Glomerular endothelial cell (primary cell): ENCODE data around the gene TXNDC2. TPM values are rescaled to one million over a fixed set of nuclear protein-coding genes. Genes with fewer than 3 reads are reported as not detected.
"Not testable (repeated sequence)": the region's sequence is repeated elsewhere in the genome, so short reads cannot be mapped to it uniquely, and the experiment has no call there.

Experiments
- DNase-seq: peaks from one replicate; pipeline ENCODE4 v3.0.0-alpha.2; 2011; ENCODE audit warnings: low read depth, low spot score; ENCODE audit errors: extremely low read depth
- total RNA-seq: library from RNA; depleted of rRNA; stranded (reverse); fragments of >200 nt; gene quantifications from 2 replicates; pipeline ENCODE4 v1.2.3, GENCODE V29; 2015

The TXNDC2 gene
- total RNA-seq, result not detected in 2 replicates

DNA sequence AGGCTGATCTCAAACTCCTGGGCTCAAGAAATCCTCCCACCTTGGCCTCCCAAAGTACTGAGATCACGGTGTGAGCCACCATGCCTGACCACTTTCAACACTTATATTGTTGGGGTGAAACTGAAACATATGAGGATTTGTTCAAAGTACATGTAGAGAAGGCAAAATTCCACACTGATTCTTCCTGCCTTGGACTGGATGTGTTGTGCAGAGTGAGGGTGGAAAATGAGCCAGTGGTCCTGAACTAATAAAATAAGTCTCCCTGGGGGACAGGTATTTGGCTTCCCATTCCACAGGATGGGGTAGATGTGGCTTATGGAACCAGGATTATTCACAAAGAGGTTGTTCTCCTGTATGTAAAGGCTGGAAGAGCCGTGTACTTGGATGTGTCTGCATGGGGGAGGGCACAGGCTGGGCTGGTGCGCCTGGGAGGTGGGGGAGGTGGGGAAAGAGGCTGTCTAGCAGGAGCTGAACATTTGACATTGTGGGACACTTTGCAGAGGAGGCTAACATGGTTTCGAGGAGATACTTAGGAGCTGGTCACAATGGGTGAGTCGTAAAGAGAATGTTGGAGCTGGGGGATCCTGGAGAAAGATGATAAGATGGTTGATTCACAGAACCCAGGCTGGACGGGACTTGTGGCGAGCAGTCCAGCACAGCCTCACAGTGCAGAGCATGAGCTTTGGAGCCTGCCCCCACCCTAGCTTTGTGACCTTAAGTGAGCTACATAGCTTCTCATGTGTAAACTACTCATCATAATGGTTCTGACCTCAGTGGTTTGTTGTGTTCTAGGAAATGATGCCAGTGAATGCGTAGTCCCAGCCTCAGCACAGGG is at the start of gene TXNDC2:
TSS of gene TXNDC2 (plus strand) at position 804 of the 835 bp plus-strand sequence. CDS start 708 bp downstream, outside the sequence.
- no peak for DNase-seq

DNA sequence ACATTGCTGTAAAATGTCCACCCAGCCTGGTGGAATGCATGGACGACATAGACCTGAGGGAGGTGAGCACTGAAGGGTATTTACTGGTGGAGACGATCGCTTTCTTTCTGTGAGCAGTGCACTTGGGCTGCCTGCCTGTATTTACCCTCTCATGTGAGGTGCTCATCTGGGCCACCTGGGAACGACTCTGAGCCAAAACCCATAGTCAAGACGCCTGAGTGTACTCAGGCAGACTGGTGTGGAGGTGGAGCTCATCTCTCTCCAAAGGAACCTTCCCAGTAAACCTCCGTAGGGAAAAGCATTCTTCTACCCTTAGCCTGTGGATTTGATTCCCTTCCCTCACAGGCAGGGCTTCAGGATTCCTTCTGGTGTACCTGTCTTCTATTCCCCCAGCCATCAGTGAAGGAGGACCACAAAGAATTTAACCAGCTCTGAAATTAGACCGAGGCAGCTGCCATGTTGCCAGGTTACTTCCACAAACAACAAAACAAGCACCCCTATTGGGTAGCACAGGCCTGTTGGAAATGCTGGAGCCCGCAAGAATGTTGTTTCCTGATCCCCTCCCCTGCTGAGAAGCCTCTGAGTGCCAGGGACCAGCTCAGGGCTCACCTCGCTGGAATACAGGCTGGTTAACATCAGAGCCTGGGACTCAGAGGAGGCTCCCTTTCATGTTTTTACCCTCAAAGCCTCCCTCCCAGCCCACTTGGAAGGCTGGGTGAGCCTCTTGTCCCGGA is 47.5 kb upstream of the TXNDC2 start:
- DNase-seq, result no peak

DNA sequence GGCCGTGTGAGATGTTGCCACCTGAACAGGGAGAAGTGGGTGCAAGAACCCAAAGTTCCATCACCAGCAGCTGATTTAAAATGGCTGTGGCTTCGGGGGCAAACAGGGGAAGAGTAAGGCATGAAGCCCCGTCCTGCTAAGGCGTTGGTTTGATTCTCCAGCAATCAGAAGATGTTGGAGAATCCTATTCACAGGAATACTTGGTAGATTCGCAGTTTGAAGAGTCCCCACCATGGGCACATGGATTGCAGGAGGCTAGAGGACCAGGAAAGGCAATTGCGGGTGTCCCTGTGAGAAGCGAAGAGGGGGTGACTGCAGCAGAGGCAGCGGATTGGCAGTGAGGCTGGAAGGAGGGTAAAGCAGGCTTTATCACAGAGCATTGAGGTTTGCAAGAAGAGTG is 46.6 kb upstream of the TXNDC2 start:
- DNase-seq, result no peak

DNA sequence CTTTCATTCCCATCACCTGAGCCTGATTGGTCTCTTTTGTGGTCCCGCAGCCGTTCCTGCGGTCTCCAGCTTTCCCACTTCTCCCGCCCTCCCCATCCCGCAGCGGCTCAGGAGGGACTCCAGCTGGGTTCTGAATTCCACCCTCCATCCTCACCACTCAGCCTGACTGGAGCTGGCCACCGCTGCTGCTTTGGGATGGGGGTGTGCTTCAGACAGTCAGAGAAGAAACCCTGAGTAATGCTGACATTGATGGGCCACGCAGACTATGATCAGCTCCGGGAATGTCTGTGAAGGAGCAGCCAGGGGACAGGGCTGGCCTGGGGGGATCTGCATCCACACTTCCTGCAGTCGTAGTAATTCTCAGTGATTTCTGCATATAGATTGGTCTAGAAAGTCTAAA is 45.9 kb upstream of the TXNDC2 start:
- no peak for DNase-seq

DNA sequence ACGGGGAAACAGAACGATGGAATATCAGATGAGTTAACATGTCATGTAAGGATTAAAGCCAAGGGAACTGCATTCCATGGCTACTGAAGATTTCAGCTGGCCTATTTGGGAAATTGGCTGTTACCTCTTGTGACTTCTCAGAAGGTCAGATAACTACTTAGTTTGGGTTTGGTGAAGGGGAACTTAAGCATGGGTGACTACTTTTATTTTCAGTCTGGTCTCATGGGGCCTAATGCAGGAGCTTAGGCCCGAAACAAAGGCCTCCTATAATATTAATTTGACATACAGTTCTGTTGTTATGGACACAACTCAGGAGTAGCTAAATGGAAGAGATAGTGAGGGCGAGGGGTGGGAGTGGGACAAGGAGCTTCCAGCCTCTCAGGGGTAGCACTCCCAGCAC is 44.0 kb upstream of the TXNDC2 start:
- no peak for DNase-seq

DNA sequence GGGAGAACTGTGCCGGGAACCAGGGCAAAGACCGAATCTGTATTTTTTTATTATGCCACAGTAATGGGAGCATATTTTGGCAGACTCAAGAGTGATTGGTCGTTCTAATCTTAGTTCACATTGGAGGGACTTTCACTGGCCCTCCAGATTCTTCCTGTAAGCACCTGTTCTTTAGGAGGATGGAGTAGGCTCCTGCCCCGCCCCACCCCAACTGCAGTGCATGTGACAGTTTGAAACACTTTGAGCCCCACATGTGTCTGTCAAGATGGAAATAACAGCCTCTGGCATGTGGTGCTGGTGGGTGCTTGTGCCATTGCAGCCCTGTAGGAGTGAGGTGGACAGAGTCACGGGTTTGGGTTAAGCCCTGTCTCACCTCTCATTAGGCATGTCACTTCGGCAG is 43.3 kb upstream of the TXNDC2 start:
- DNase-seq, result no peak

DNA sequence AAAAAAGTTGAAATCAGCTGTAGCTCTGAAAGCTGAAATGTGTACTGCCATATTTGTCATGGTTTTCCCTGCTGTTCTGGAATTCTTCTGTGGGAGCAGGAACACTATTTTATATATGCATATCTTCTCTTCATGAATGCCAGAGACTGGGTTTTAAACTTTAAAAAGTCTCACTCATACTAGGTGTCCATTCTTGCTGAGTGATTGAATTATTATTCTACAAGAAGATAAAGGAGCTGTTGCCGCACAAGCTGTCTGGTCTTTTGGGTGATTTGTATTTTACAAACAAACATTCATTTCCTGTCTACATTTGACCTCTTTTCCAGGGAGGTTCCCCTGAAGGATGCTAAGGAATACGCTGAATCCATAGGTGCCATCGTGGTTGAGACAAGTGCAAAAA is 40.5 kb upstream of the TXNDC2 start:
- no peak for DNase-seq

DNA sequence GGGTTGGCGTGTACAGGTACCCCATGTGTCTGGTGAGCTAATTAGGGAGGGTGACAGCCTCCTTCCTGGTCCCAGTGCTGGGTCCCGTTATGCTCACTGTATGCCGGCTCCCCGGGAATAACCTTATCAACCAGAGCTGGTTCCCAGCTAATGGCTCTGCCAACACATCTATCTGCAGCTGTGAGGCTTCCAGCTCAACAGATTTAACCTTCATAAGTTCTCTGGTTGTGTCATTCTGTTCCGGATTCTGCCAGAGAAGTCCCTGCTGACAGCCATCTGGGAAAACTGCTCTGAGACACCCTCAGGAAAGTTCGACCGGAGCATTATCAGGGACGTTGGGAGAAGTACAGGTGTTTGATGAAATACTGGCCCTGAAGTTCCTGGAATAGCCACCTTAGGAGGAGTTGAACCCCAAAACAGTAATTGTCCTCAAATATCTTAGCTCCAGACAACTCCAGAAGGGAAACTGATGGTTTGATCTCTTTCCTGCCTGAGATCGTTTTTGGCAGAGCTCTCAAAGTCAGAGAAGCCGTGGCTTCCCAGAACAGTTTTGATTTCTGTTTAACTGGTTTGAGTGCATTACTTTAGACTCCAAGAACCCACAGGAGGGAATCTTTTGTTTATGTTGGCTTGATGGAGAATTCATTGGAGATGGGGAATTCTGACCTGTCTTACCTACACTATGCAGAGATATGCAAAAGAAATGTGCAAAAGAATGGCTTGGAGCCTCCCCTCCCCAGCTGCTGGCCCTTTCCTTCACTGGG is 39.4 kb upstream of the TXNDC2 start:
- no peak for DNase-seq

DNA sequence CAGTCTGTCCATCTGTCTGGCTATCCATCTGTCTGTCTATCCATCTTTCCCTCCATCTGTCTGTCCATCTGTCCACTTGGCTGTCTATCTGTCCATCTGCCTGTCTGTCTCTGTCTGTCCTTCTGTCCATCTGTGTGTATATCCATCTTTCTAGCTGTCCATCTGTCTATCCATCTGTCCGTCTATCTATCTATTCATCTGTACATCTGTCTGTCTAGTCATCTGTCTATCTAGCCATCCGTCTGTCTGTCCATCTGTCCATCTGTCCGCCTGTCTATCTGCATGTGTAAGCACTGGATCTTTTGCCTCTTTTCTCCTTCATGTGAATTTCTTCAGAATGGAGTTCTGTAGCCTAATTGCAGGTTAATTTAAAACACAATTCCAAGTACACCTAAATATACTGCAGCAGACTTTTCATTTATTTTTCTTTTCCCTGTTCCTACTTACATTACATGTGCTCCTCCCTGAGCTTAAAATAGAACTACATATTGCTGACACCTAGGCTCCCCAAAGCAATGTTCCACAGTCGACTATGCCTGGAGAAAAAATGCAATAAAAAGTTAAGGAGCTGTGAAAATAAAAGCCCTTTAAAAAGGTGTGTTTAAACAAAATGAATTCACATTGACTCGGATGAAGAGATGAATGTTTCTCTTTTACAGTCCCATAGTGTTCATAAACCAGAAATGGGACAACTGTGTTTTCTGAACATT is 37.4 kb upstream of the TXNDC2 start:
- DNase-seq, result no peak

DNA sequence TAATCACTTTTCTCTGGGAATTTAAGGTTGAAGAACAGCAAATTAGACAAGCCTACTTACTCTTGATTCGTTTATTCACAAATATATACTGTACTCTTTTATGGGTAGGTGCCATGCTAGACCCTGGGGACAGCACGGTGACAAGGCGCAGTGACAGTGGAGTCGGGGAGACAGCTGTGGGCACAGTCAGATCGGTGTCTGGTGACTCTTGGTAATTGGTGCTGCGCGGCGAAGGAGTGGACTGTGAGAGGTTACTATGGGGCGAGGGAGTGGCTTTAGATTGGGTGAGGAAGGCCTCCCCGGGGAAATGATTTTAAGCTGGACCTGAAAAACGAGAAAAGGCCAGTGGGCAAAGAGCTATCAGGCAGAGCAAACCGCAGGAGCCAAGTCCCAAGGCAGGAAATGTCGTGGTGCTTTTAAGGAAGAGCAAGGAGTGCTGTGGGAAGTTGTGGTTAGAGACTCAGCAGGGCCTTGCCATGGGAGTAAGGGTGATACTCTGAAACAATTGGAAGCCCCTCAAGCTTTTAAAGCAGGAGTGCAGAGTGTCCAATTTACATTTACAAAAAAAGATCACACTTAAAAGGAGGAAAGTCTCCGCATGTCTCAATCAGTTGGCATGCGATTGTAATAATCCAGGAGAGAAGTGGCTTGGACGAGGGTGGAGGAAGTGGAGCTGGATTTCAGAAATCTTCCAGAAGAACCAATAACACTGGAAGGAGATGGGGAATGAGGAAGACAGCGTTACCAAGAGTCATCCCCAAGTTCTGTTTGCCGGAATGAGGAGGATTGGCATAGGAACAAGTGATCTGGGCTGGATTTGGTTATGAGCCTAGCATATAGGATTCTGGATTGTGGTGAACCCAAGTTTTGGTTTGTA is 36.1 kb upstream of the TXNDC2 start:
- no peak for DNase-seq

DNA sequence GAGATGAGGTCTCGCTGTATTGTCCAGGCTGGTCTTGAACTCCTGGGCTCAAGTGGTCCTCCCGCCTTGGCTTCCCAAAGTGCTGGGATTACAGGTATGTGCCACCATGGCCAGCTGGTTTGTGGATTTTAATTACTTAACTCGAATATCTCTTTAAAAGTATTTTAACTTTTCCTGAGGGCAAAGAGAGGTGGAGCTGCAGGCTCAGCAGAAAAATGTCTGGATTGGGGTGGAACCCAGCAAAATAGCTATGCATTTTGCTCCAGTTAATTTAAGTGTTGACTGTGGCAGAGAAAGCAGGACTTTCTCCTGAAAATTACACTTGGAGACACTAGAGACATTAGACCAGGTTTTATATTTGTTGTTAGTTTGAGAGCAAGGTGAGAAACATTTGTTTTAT is 35.5 kb upstream of the TXNDC2 start:
- no peak for DNase-seq

DNA sequence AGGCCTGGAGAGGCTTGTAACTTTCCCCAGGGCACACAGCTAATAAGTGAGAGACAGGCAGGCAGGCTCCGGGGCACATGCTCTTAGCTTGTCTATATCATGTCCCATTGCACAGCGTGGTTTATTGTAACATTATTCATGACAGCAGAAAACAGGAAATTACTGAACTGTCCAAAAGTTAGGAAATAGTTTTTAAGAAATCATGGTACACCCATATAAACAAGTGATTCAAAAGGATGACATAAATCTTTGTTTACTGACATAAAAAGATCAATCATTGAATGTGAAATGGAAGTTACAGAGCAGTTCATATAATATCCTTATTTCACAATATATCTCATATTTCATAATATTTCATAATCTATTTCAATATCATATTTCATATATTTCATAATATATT is 34.3 kb upstream of the TXNDC2 start:
- no peak for DNase-seq

DNA sequence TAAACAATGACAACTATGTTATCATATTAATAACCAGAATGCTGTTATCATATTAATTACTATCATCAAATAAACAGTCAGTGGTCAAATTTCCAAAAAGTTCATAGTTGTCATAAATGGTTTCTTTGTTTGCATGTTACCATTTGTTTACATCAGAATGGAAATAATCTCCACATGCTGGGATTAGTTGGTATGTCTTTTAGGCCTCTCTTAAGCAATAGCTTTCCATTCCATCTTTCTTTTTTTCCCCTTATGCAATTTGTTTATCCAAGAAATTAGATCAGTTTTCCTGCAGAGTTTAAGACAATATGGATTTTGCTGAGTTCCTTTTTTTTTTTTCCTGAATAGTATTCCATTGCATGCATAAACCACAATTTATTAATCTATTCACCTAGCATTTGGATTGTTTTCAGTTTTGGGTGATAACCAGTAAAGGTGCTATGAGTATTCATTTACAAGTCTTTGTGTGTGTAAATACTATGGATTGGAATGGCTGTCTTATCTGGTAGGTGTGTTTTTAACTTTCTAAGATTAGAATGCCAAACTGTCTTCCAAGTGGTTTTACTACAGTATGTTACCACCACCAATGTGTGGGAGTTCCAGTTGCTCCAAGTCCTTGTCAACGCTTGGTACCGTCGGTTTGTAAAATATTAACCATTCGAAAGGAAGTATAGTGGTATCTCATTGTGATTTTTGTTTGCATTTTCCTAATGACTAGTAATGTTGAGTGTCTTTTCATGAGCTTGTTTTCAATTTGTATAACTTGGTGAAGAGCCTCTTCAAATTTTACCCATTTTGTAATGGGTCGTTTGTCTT is 33.3 kb upstream of the TXNDC2 start:
- DNase-seq, result no peak

DNA sequence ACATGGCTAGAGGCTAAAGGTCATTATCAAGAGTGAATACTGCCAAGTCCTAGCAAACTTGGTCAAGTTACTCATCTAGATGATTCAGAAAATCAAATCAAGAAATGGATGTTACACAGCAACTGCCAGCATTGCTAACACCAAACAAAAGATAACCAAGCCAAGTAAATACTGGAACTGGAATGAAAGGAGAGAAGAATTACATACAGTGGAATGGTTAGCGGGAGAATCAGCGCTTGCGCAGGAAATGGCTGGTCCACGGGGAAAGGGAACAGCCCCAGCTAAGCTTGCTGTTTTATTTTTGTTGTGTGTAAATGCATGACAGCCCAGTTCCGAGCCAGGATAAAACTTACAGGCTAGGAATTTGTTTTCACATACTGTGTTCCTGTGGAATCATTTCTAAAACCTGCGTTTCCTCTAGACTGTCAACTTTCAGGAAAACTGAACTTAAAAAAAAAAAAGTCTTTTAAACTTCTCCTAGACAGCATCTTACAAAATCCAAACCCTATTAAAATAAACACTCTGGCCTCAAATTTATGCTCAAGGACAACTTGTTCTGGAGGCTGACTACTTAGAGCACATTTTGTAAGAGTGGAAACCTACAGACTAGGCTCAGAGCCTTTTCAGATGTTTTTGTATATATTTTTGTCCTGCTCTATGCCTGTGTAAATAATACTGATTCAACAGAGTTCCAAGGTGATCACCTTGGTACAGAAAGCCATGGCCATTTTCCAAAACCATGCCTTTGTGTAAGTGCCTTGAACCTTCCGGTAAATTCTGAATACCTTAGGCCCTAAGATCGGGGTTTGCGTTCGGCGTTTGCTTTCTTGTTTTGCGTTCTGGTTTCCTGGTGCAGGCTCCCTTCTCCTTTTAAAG is 30.7 kb upstream of the TXNDC2 start:
- DNase-seq, result no peak

DNA sequence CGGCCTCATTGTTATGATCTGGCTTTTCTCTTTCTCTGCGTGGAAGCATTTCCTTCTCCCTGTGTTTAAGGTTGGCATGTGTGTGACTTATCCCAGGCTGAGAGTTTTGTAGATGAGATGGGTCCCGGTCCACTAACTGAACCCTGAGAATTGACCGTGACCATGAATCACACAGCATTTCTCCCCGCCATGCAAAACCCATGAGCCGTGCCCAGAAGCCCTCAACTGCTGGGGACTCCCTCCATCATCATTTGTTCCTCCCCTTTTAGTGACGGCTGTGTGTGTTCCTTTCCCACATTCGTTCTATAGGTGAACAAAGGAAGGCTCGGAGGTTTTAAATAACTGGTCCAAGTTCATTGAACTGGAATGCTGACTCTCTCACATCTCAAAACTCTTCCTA is 30.1 kb upstream of the TXNDC2 start:
- DNase-seq, result no peak

DNA sequence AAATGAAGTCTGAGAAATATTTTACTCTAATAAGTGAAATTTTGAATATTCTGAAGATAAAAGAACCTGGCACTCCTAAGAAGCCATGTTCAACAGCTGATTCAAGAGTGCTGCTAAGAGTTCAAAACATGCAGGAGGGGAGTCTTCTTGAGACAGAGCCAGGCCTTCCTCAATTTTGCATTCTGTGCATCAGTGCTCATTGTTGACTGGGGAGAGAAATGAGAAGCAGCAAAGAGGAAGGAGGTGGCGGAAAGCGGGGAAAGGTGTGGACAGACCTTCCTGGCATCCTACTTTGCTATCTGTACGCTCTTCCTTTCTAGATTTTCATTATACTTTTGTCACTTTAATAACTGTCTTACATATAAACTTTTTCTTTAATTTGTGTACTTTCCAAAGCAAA is 29.7 kb upstream of the TXNDC2 start:
- DNase-seq, result no peak

DNA sequence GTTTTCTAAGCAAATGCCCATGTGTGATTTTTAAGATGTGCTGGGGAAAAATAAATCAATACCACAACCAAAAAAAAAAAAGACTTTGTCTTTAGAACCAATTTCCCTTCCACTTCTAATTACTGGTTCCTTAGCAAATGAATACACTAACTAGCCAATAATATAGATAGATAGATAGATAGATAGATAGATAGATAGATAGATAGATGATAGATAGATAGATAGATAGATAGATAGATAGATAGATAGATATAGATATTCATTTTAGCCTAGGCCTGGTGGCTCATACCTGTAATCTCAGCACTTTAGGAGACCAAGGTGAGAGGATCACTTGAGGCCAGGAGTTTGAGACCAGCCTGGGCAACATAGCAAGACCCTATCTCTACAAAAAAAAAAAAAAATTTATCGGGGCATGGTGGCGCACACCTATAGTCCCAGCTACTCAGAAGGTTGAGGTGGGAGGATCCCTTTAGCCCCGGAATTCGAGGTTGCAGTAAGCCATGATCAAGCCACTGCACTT is 28.2 kb upstream of the TXNDC2 start:
- not testable (repeated sequence) for DNase-seq

DNA sequence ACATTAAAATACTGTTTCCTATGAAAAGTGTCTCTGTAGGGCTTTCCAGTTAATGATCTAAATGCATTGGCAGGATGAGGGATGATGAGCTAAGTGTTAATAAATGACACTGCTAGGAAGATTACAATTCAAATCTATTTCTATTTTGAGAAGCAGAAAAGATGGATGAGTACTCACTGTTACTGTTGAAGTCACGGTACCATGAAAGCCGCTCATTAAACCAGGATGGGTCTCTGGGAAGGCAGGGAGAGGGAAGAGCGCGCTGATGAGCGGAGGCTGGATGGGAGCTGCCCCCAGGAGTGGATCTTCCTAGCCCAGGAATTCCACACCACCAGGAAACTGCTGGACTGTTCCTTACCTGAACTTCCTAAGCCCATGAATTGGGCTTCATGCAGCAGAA is 27.1 kb upstream of the TXNDC2 start:
- DNase-seq, result no peak
